Neural cell (in vitro differentiated cells): ENCODE results near the gene NUDT8. TPM values are rescaled to one million over a fixed set of nuclear protein-coding genes. Genes with fewer than 3 reads are reported as not detected.

Source experiments
- H2AFZ ChIP-seq: fragments of 200-600, 300-800 bp; sonication (generic), shearing (Covaris generic); 2 replicates; pipeline ENCODE4 v1.6.0; 2014; ENCODE audit warnings: low read depth, mild to moderate bottlenecking, antibody characterized with exemption, low read length, moderate library complexity
- H3F3A ChIP-seq: fragments of 200-600 bp; shearing (Covaris generic); 2 replicates; pipeline ENCODE4 v1.6.1; 2016; ENCODE audit warnings: mild to moderate bottlenecking, moderate library complexity, mixed read lengths, antibody characterized with exemption, low read length; ENCODE audit not compliant: insufficient read depth, poor library complexity, severe bottlenecking
- H3K27ac ChIP-seq: fragments of 200-600, 300-800 bp; sonication (generic), shearing (Covaris generic); 2 replicates; pipeline ENCODE4 v1.5.1; 2014; ENCODE audit warnings: mild to moderate bottlenecking, low read length, moderate library complexity
- H3K27me3 ChIP-seq: fragments of 300-800, 200-600 bp; sonication (generic), shearing (Covaris generic); 2 replicates; pipeline ENCODE4 v1.6.0; 2014; ENCODE audit warnings: mild to moderate bottlenecking, low read depth, low read length, moderate library complexity; ENCODE audit not compliant: insufficient read depth
- H3K36me3 ChIP-seq: fragments of 300-800, 200-600 bp; sonication (generic), shearing (Covaris generic); 2 replicates; pipeline ENCODE4 v1.5.1; 2014; ENCODE audit warnings: mild to moderate bottlenecking, antibody characterized with exemption, low read length, moderate library complexity; ENCODE audit not compliant: insufficient read depth
- H3K4me2 ChIP-seq: fragments of 300-800, 200-600 bp; sonication (generic), shearing (Covaris generic); 2 replicates; pipeline ENCODE4 v1.6.0; 2014; ENCODE audit warnings: mild to moderate bottlenecking, low read length
- H3K4me3 ChIP-seq: fragments of 300-800, 200-600 bp; sonication (generic), shearing (Covaris generic); 2 replicates; pipeline ENCODE4 v1.5.1; 2014; ENCODE audit warnings: mild to moderate bottlenecking, low read length, moderate library complexity
- H3K79me2 ChIP-seq: fragments of 200-600 bp; shearing (Covaris generic); replicated peaks from 2 replicates; pipeline ENCODE4 v1.6.0; 2014; ENCODE audit warnings: mild to moderate bottlenecking, low read length, moderate library complexity; ENCODE audit not compliant: insufficient read depth
- H3K9ac ChIP-seq: fragments of 300-800, 200-600 bp; sonication (generic), shearing (Covaris generic); 2 replicates; pipeline ENCODE4 v1.6.1; 2016; ENCODE audit warnings: mild to moderate bottlenecking, low read length, mixed read lengths
- H3K9me2 ChIP-seq: fragments of 200-600 bp; shearing (Covaris generic); 2 replicates; pipeline ENCODE4 v1.6.1; 2016; ENCODE audit warnings: mild to moderate bottlenecking, low read length, mixed read lengths; ENCODE audit not compliant: insufficient read depth
- H3K9me3 ChIP-seq: fragments of 200-600, 300-800 bp; sonication (generic), shearing (Covaris generic); 2 replicates; pipeline ENCODE4 v1.6.1; 2016; ENCODE audit warnings: mild to moderate bottlenecking, mixed run types, low read length, moderate library complexity, mixed read lengths
- H4K20me1 ChIP-seq: fragments of 200-600 bp; shearing (Covaris generic); 2 replicates; pipeline ENCODE4 v1.6.1; 2016; ENCODE audit warnings: mild to moderate bottlenecking, mixed run types; ENCODE audit not compliant: insufficient read depth
- CTCF ChIP-seq: fragments of 450-650 bp; IDR thresholded peaks from 2 replicates; pipeline ENCODE4 v1.5.1; 2014; ENCODE audit warnings: antibody characterized with exemption, mild to moderate bottlenecking, moderate library complexity; ENCODE audit not compliant: poor library complexity, severe bottlenecking
- EP300 ChIP-seq: fragments of 450-650 bp; conservative IDR thresholded peaks from 2 replicates; pipeline ENCODE4 v1.6.1; 2014; ENCODE audit warnings: antibody characterized with exemption, mild to moderate bottlenecking, moderate library complexity; ENCODE audit not compliant: poor library complexity, severe bottlenecking
- EZH2 ChIP-seq: fragments of 200-600, 300-800 bp; shearing (Covaris generic), sonication (generic); IDR thresholded peaks from 2 replicates; pipeline ENCODE4 v1.6.1; 2014; ENCODE audit warnings: antibody characterized with exemption, low read length, borderline replicate concordance, mild to moderate bottlenecking; ENCODE audit not compliant: insufficient read depth, poor library complexity, severe bottlenecking
- MXI1 ChIP-seq: fragments of 450-650 bp; conservative IDR thresholded peaks from 2 replicates; pipeline ENCODE4 v1.6.1; 2014; ENCODE audit warnings: antibody characterized with exemption, mild to moderate bottlenecking; ENCODE audit not compliant: poor library complexity, severe bottlenecking
- POLR2AphosphoS5 ChIP-seq: IDR thresholded peaks from 2 replicates; pipeline ENCODE4 v1.6.1; 2012
- RAD21 ChIP-seq: fragments of 450-650 bp; conservative IDR thresholded peaks from 2 replicates; pipeline ENCODE4 v1.6.1; 2014; ENCODE audit warnings: antibody characterized with exemption, mild to moderate bottlenecking, moderate library complexity
- REST ChIP-seq: IDR thresholded peaks from 2 replicates; pipeline ENCODE4 v1.6.1; 2012; ENCODE audit warnings: borderline replicate concordance
- SMC3 ChIP-seq: fragments of 450-650 bp; conservative IDR thresholded peaks from 2 replicates; pipeline ENCODE4 v1.6.1; 2014; ENCODE audit warnings: antibody characterized with exemption, mild to moderate bottlenecking, moderate library complexity; ENCODE audit not compliant: poor library complexity
- TAF1 ChIP-seq: IDR thresholded peaks from 2 replicates; pipeline ENCODE4 v1.6.1; 2012; ENCODE audit warnings: low read depth
- polyA plus RNA-seq: library from polyadenylated mRNA; depleted of rRNA; stranded (reverse); fragments of >200 nt; gene quantifications from 2 replicates; pipeline ENCODE4 v1.2.3, GENCODE V29; 2014

The NUDT8 gene
- polyA plus RNA-seq, 1 donor from 2014 or later = not detected

- no peak overlapping the region for H3K27ac ChIP-seq
- no peaks in the 10 kb centered on the region for H3K9me3 ChIP-seq
- no peaks in the 10 kb centered on the region for H3K36me3 ChIP-seq
- H4K20me1 ChIP-seq = no peaks in the 10 kb centered on the region
- no peak overlapping the region for H3K4me3 ChIP-seq
- H3K9me2 ChIP-seq = no peaks in the 10 kb centered on the region
- H3K79me2 ChIP-seq = no peaks in the 10 kb centered on the region
- H3K4me2 ChIP-seq = no peak overlapping the region
- no peaks in the 10 kb centered on the region for H3K27me3 ChIP-seq
- H3K9ac ChIP-seq = no peak overlapping the region
- H3F3A ChIP-seq = no peaks in the 10 kb centered on the region
- H2AFZ ChIP-seq = no peak overlapping the region
- TF ChIP-seq EZH2 = no peak
- TF ChIP-seq POLR2AphosphoS5 = no peak
- no peak for TF ChIP-seq EP300
- no peak for TF ChIP-seq REST
- TF ChIP-seq SMC3 = no peak
- TF ChIP-seq MXI1 = no peak
These were observed 28.6 kb downstream of the NUDT8 start for GRCh38 chr11:67601098-67601497.

GRCh38 chr11:67600324-67601029 is 29.3 kb downstream of the NUDT8 start:
- no peak overlapping the region for H3K4me3 ChIP-seq
- no peaks in the 10 kb centered on the region for H3K27me3 ChIP-seq
- H3K9me2 ChIP-seq = no peaks in the 10 kb centered on the region
- no peaks in the 10 kb centered on the region for H3K9me3 ChIP-seq
- H3F3A ChIP-seq = no peaks in the 10 kb centered on the region
- no peak overlapping the region for H3K27ac ChIP-seq
- H2AFZ ChIP-seq = no peak overlapping the region
- no peaks in the 10 kb centered on the region for H3K36me3 ChIP-seq
- no peak overlapping the region for H3K9ac ChIP-seq
- no peaks in the 10 kb centered on the region for H4K20me1 ChIP-seq
- H3K79me2 ChIP-seq = no peaks in the 10 kb centered on the region
- no peak for TF ChIP-seq CTCF
- no peak for TF ChIP-seq POLR2AphosphoS5
- TF ChIP-seq MXI1 = no peak
- no peak for TF ChIP-seq EZH2
- TF ChIP-seq EP300 = no peak
- no peak for TF ChIP-seq SMC3
- no peak for TF ChIP-seq REST
- TF ChIP-seq RAD21 = no peak
- TF ChIP-seq TAF1 = no peak
- H3K4me2 ChIP-seq = no peak overlapping the region
